Progenitor cell of endocrine pancreas (in vitro differentiated cells): ENCODE results near the gene EEFSEC. TPM values are rescaled to one million over a fixed set of nuclear protein-coding genes. Genes with fewer than 3 reads are reported as not detected.

ENCODE experiments used
- DNase-seq: peaks from one replicate; pipeline ENCODE4 v3.0.0; 2021; ENCODE audit warnings: low spot score; ENCODE audit not compliant: unreplicated experiment
- H3K27ac Mint-ChIP-seq: 2 replicates; pipeline ENCODE4 v1.8.0; 2021; ENCODE audit warnings: mild to moderate bottlenecking, moderate library complexity, mixed read lengths
- H3K27me3 Mint-ChIP-seq: 2 replicates; pipeline ENCODE4 v1.8.0; 2021; ENCODE audit warnings: mixed read lengths
- H3K36me3 Mint-ChIP-seq: 2 replicates; pipeline ENCODE4 v1.8.0; 2022; ENCODE audit warnings: mixed read lengths; ENCODE audit not compliant: insufficient read depth
- H3K4me1 Mint-ChIP-seq: 2 replicates; pipeline ENCODE4 v1.8.0; 2021; ENCODE audit warnings: low read depth, mixed read lengths
- H3K4me3 Mint-ChIP-seq: 2 replicates; pipeline ENCODE4 v1.8.0; 2021; ENCODE audit warnings: low read depth, mild to moderate bottlenecking, moderate library complexity, mixed read lengths
- H3K9me3 Mint-ChIP-seq: 2 replicates; pipeline ENCODE4 v1.8.0; 2021; ENCODE audit warnings: low read depth, mixed read lengths
- CTCF ChIP-seq: fragments of 200-600 bp; sonication (generic); IDR thresholded peaks from one replicate; pipeline ENCODE4 v1.5.0; 2021; ENCODE audit warnings: antibody characterized with exemption, mild to moderate bottlenecking; ENCODE audit not compliant: unreplicated experiment
- total RNA-seq: library from RNA; stranded (reverse); gene quantifications from 2 replicates; pipeline ENCODE4 v1.2.1, GENCODE V29; 2021

Gene EEFSEC
- total RNA-seq, 1 donor from 2014 or later = 11.8 TPM

- Mint-ChIP-seq H3K27ac (no peak overlapping the region), H3K4me1 (peaks cover 24% of the 10 kb centered on the region), H3K9me3 (no peaks in the 10 kb centered on the region), H3K36me3 (no peaks in the 10 kb centered on the region), H3K27me3 (peaks cover 60% of the 10 kb centered on the region), H3K4me3 (no peak overlapping the region)
- no peak for TF ChIP-seq CTCF
- DNase-seq = no peak
Observed at GRCh38 chr3:128404276-128405068, 251.2 kb downstream of the EEFSEC start.

DNA sequence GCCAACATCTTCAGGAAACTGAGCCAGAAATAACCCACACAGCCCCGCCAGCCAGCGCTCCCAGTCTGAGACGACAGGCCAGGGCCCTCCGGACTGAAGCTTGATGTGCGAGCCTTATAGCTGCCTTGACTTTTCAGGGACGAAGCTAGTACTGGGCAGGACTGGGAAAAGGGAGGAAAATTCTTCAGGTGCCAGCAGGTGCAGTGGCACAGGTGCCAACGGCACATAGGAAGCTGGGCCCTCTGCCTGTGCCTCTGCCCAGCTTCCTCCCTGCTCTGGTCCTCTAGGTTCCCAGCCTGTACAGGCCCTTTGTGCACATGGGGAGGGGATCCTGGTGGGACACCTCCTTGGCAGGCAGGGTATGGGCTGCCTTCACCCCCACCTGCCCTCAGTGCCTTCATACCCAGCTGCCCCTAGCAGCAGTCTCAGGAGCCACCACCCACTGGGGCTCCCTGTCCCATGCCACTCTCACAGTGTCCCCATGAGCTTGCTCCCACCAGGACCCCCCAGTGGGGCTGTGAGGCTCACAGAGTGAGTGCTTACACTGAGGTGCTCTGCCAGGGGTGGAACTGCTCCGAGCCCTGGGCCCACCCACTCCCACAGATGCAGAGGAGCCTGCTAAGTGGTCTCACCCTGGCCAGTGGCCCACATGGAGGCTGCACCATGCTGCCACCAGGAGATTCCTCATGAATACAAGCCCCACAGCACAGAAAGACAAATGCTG is 252.4 kb downstream of the EEFSEC start:
- Mint-ChIP-seq H3K9me3 (no peaks in the 10 kb centered on the region), H3K4me3 (no peak overlapping the region), H3K27ac (no peak overlapping the region)

GRCh38 chr3:128407247-128407646 is 254.0 kb downstream of the EEFSEC start:
- DNase-seq = no peak
- no peak overlapping the region for H3K4me3 Mint-ChIP-seq
- no peak for TF ChIP-seq CTCF

More for the DNA sequence above, 252.4 kb downstream of the EEFSEC start:
- Mint-ChIP-seq H3K36me3 (no peaks in the 10 kb centered on the region), H3K27me3 (peaks cover 58% of the 10 kb centered on the region), H3K4me1 (peaks cover 23% of the 10 kb centered on the region)
- no peak for DNase-seq
- TF ChIP-seq CTCF = no peak

GRCh38 chr3:128408012-128408692 is 254.9 kb downstream of the EEFSEC start:
- Mint-ChIP-seq H3K4me1 (peaks cover 30% of the 10 kb centered on the region), H3K36me3 (no peaks in the 10 kb centered on the region), H3K4me3 (no peak overlapping the region), H3K27me3 (peaks cover 36% of the 10 kb centered on the region), H3K9me3 (no peaks in the 10 kb centered on the region), H3K27ac (no peak overlapping the region)
- TF ChIP-seq CTCF = no peak
- DNase-seq = no peak

More at GRCh38 chr3:128407247-128407646, 254.0 kb downstream of the EEFSEC start:
- Mint-ChIP-seq H3K9me3 (no peaks in the 10 kb centered on the region), H3K27ac (no peak overlapping the region), H3K4me1 (peaks cover 30% of the 10 kb centered on the region), H3K27me3 (peaks cover 45% of the 10 kb centered on the region), H3K36me3 (no peaks in the 10 kb centered on the region)
